GM18951 (cell line): Measurements from ENCODE around the gene DST.

Experiments used
- POLR2A ChIP-seq: IDR thresholded peaks from 4 replicates; pipeline ENCODE4 v1.6.1; 2011; ENCODE audit warnings: mild to moderate bottlenecking; ENCODE audit not compliant: insufficient read length, insufficient read depth; ENCODE audit errors: extremely low read depth
- in situ Hi-C: fragments of 300-500 bp; cut with MboI; formaldehyde crosslinking; loops from one replicate; pipeline ENCODE4 v1.12.0; 2022; ENCODE audit warnings: low sequenced_read_pairs, mixed read lengths, inconsistent platforms; ENCODE audit not compliant: unreplicated experiment

DST gene

DNA sequence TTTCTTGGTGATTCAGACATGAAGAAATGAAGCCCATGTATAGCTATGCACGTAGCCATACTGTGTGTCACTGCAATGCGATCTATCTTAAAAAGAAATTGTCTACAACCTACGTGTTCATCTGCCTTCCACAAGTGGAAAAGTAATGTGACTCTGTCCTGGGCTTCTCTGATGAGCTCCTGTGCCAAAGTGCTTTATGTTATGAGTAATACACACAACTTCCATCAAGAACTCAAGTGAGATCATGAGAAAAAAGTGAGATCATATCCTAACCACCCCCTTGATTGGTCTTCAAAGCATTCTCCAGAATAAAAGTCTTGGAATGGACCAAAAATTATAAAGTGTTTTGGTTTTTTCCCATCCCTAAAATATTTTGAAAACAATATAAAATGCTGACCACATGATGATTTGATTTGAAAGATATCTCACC is 114.3 kb downstream of the DST start:
- in situ Hi-C loops: no loop called here
- no peak for TF ChIP-seq POLR2A

DNA sequence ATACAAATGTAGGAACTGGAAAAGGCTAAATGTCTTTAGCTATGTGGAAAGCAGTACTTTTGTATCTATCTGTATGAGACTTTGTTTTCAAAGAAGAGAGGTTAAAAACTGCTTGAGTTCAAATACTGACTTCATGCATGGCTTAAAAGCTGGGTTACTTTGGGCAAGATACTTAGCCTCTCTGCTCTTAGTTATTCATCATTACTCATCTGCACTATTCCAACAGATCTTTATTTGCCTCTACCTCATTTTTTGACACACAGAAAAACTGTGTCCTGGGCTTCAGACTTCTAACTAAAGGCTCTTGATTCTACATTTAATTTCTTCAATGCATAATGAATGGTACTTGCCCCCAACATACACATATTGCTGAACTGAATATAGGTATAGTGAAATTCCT is 114.8 kb downstream of the DST start:
- TF ChIP-seq POLR2A: no peak
- in situ Hi-C loops: no loop called here

DNA sequence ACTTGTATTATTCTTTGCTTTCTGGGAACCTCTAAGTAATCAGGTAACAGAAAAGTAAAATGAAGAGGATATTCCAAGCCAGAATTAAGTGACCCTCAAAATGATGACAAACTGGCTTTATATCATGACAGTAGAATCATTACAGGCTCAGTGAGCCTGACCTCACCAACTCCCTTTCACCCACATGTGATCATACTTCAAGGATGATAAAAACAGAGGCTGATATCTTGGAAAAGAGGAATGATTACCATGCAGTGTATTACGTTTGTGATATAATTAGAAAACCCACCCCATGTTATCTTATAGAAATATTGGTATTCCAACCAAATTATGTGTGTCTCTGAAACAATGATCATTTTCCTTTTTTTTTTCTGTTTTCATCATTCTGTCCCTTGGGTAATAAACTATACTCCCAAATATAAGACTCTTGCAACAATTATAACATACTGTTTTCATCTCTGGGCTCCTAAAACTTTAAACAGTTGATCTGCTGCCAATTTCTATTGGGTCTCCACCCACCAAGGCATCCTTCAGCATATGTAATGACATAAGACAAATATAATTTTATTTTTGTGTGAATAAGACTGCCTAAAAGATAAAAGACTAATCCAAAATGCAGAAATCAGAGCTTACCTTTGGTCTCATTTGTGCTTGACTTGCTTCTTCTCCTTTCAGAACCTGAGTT is 115.7 kb downstream of the DST start:
- no peak for TF ChIP-seq POLR2A

DNA sequence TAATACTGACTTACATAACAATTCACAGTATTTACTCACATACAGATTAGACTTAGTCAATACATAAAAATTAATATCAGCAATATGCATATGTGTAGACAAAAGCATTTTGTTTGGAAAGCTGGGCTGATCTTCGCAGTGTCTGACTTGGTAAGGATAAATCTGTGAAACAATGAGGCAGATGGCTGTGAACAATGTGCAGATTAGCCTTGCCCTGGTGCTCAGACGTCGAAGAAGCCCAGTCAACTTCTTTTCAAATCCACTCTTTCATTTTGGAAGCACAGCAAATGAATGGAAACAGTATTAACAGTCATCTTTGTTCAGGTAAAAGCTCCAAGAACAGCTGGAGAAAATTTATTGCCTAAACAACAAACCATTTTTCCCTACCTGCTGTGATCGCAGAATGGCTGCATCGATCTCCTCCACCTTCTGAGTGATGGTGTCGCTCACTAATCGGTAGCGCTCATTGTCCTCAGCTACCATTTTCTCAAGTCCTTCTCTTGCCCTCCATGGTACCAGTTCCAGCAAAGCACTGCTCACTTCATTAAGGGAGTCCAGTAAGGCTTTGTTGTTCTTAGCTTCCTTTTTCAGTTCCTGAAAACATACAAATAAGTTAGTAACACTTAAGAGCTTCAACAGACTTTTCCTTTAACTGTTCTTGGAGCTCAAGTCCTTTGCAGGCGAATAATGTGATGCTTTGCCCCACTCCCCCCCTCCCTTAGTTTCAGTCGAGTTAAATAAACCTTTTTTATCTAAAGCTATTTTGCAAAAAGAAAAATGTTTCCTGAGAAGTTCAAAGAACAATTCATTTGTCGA is 116.5 kb downstream of the DST start:
- TF ChIP-seq POLR2A: no peak
- in situ Hi-C loops: no loop called here

More for the DNA sequence above, 115.7 kb downstream of the DST start:
- in situ Hi-C loops: no loop called here

DNA sequence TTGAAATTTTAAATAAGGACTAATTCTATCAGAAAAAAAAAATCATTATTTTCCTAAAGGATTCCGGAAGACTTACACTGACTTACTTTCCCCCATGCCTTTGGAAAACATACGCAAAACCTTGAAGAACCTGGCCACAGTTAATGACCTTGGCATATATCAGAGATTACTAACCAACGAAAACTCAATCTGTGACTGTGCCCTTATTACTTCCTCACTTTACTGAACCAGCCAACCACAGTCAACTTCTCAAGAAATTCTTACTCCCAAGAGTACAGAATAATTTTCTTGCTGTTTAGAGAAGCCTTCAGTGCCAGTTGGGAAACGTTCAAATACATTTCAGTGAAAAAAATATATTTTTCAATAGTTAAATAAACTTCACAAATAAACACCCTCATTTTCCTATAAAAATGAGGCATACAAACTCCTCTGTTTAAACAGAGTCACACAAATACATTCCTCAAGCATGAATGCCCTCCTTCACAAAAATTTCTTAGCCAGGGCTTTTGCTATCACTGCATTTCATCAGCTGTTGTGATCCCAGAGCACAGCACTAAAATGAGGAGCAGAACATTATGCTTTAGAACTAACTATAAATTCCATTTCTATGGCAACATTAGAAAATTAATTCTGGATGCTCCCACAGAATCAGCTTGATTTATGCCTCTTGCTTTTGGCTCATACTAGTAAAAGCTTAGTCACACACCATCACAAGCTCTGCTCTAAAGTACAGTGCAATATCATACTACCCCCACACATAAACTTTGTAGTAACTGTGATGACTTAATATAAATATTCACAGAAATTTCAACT is 117.6 kb downstream of the DST start:
- in situ Hi-C loops: no loop called here
- TF ChIP-seq POLR2A: no peak

DNA sequence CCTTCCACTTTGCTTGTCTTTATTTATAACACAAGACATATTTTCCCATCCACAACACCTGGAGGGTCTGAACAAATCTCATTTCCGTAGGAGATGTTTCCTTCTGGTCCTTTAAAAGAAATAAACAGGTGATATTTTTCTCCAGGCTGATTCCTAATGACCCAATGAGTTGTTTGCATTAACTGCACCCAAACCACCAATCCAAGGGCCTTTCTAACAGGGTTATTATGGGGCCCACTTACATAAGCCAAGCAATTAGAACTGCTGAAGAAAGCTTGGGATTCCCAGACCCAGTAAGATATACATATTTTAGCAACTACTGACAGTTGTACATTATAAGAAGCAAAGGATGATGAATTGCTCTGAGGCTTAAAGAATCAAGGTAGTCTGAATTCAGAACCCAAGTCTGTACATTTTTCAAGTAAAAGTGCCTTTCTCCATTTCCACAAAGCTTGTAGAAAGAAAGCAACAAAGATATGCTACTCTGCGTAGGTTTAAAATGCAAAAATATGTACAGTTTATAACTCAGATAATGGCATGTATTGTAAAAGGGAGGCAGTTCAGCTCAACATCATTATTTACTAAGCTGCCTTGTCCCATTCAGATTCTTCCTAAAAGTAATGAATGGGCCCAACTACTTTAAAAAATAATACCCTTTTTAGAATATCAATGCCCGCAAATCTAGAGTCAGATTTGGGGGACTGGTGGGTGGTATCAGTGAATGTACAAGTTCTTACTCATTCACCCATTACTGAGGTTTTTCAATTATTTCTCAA is 120.0 kb downstream of the DST start:
- no peak for TF ChIP-seq POLR2A
- in situ Hi-C loops: no loop called here

DNA sequence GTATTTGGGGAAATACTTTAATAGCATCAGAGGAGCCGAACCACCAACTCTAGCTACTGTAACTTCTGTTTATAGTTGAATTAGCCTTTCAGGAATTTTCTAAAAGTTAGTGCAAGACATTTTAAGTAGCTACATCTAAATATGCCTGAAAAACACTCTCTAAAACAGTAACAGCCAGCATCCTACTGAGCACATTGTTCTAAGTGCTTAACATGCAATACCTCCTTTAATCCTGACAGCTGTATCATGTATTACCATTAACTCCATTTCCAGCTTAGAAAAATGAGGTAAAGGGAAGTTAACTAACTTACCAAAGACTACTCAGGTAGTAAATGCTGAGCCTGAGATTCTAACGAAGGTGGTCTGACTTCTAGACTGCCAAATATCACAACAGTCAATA is 120.7 kb downstream of the DST start:
- in situ Hi-C loops: no loop called here
- no peak for TF ChIP-seq POLR2A

DNA sequence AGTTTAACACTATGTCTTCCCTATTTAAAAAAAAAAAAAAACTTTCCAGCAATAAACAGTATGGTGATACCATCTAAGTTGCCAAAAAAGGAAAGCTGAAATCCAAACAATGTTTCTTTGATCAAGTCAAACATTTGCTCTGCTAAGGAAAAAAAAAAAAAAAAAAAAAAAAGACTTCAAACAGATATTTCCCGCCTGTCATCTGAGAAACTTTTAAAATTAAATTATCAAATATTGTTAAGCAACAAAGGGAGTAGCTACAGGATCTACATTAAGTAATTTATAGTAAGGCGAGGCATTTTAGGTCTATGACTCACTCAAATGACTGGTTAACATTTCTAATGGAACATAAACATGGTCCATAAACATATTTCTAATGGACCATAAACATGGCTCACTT is 121.2 kb downstream of the DST start:
- no peak for TF ChIP-seq POLR2A
- in situ Hi-C loops: no loop called here

DNA sequence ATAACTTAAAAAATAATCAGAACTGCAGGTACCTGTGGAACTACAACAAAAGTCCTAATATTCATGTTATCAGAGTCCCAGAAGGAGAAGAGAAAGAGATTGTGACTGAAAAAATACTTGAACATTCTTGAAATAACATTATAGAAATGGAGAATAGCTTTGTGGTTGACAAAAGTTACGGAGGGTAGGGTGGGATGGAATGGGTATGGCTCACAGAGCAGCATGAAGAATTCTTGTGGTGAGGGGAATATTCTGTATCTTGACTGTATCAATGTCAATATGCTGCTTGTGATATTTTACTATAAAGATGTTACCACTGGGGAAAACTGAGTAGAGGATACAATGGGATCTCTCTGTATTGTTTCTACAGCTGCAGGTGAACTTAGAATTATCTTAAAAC is 122.5 kb downstream of the DST start:
- in situ Hi-C loops: no loop called here
- no peak for TF ChIP-seq POLR2A

DNA sequence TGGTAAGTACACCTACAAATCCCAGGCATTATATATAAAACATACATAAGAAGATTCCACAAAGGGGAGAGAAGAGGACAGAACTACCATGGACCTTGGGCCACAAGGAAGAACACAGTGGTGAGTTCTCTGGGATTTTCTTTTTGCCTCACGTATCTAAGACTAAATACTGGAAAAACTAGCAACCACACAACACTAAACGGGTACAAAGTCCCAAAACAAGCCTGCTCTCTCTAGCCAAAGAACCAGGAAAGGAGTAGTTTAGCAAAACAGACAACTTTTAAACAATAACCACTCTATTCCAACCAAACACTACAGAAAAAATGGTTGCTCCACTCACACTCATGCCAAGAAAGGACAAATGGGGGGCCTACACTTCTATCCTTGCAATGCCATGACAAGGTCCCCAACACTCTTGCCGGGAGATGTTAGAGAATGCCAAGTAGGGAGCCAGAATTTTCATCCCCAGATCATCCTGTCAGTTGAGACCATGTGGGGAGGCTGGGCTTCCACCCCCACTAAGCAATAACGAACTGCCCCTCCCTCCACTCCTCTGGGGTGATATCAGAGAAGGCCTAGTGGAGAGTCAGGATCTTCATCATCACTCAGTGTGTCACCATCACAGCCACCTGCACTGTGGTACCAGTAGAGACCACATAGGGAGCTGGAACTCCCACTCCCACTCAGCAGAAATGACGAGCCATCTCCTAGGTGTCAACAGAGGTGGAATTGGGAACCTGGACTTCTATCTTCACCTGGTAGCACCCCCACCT is 123.5 kb downstream of the DST start:
- in situ Hi-C loops: no loop called here
- no peak for TF ChIP-seq POLR2A

DNA sequence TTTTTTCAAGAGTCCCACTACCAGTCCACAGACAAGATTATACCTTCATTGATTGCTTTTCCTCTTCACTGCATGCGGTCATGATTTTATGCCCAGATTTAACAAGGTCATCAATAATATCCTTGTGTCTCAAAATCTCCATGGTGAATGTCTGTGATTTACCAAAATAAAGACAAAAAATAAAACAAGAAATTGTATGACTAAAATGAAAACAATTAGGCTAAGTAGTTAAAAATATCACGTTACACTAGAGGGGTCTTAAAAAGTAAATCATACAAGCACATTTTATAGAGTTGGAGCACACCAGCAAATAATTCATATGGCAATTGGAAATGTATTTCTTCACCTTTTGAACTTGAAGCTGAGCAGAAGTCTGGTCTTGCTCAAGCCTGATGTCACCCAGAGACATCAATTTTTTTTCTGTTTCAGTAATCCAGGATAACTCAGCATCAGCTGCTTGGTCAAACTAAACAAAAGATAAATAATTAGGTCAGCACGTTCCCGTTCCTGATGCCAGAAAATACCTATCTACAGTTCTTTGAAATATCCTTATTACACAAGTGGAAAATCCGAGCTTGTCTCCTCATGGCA is 125.4 kb downstream of the DST start:
- in situ Hi-C loops: no loop called here
- no peak for TF ChIP-seq POLR2A

DNA sequence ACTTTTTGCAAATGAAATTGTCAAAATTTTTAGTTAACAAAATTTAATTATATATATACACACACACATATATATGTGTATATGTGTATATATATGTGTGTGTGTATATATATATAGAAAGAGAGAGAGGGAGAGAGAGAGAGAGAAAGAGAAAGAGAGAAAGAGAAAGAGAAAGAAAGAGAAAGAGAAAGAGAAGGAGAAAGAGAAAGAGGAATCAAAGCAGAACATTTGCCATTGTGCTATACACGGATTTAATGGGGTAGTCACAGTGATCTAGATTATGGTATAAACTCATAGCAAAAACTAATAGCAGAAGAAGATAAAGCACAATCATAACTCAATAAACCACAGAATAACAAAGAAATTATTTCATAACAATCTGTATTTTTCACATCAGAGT is 126.7 kb downstream of the DST start:
- TF ChIP-seq POLR2A: no peak
- in situ Hi-C loops: no loop called here
